IMR-90 (cell line): ENCODE results near the gene GABRG1. TPM values are rescaled to one million over a fixed set of nuclear protein-coding genes. Genes with fewer than 3 reads are reported as not detected.

Source experiments
- ATAC-seq: fragments of 200-7000 bp; cut with Tn5 transposase; 2 replicates; pipeline ENCODE4 v1.9.1; 2020; ENCODE audit warnings: low read depth, mild to moderate bottlenecking, moderate library complexity
- BruUV-seq: library from RNA; stranded (reverse); fragments of 400-500 nt; replicated peaks from 2 replicates; lab custom pipeline; 2021; lab: Mats Ljungman, UMichigan
- CTCF ChIA-PET: fragments of 300-600 bp; formaldehyde crosslinking; extraction: SDS; loops from one replicate; lab custom pipeline; 2021; ENCODE audit warnings: antibody characterized with exemption; lab: Yijun Ruan, JAX
- POLR2A ChIA-PET: fragments of 300-600 bp; sonication (Branson Sonifier 250); formaldehyde crosslinking; loops from one replicate; lab custom pipeline; 2022; ENCODE audit warnings: antibody characterized with exemption; ENCODE audit not compliant: unreplicated experiment; lab: Charles Lee
- DNase-seq: peaks from one replicate; pipeline ENCODE4 v3.0.0; 2013
- H2AFZ ChIP-seq: replicated peaks from 2 replicates; pipeline ENCODE3; 2013; ENCODE audit warnings: low read length, mild to moderate bottlenecking; ENCODE audit not compliant: poor library complexity
- H2AK5ac ChIP-seq: 2 replicates; pipeline ENCODE4 v1.6.1; 2013; ENCODE audit warnings: low read depth, low read length, inconsistent platforms
- H2AK9ac ChIP-seq: replicated peaks from 2 replicates; pipeline ENCODE3; 2013; ENCODE audit warnings: mild to moderate bottlenecking, low read depth, low read length, moderate library complexity; ENCODE audit not compliant: poor library complexity
- H2BK120ac ChIP-seq: 2 replicates; pipeline ENCODE4 v1.6.1; 2013; ENCODE audit warnings: low read depth, low read length, inconsistent platforms
- H2BK15ac ChIP-seq: 3 replicates; pipeline ENCODE4 v1.6.1; 2013; ENCODE audit warnings: low read depth, low read length, inconsistent platforms
- H2BK20ac ChIP-seq: 2 replicates; pipeline ENCODE4 v1.6.1; 2013; ENCODE audit warnings: low read depth, mild to moderate bottlenecking, inconsistent platforms, low read length, moderate library complexity
- H2BK5ac ChIP-seq: 2 replicates; pipeline ENCODE4 v1.6.1; 2013; ENCODE audit warnings: mild to moderate bottlenecking, low read depth, low read length, inconsistent platforms; ENCODE audit not compliant: poor library complexity, severe bottlenecking
- H3K14ac ChIP-seq: replicated peaks from 2 replicates; pipeline ENCODE4 v1.6.1; 2013; ENCODE audit warnings: low read depth, low read length, inconsistent platforms
- H3K18ac ChIP-seq: 2 replicates; pipeline ENCODE4 v1.6.1; 2013; ENCODE audit warnings: low read depth, low read length, control low read depth
- H3K23ac ChIP-seq: 2 replicates; pipeline ENCODE4 v1.6.1; 2013; ENCODE audit warnings: low read depth, low read length, inconsistent platforms
- H3K27ac ChIP-seq: 2 replicates; pipeline ENCODE4 v1.5.1; 2013; ENCODE audit warnings: mild to moderate bottlenecking, control low read depth, low read length; ENCODE audit not compliant: insufficient read depth
- H3K27me3 ChIP-seq: 2 replicates; pipeline ENCODE4 v1.6.1; 2013; ENCODE audit warnings: low read length; ENCODE audit not compliant: control insufficient read depth, insufficient read depth
- H3K36me3 ChIP-seq: 2 replicates; pipeline ENCODE4 v1.6.1; 2013; ENCODE audit warnings: low read length, mixed read lengths; ENCODE audit not compliant: control insufficient read depth, insufficient read depth
- H3K4ac ChIP-seq: 2 replicates; pipeline ENCODE4 v1.6.1; 2013; ENCODE audit warnings: low read depth, low read length, inconsistent platforms
- H3K4me1 ChIP-seq: 2 replicates; pipeline ENCODE4 v1.6.1; 2013; ENCODE audit warnings: low read length, mixed read lengths; ENCODE audit not compliant: control insufficient read depth, insufficient read depth
- H3K4me2 ChIP-seq: 2 replicates; pipeline ENCODE4 v1.6.1; 2013; ENCODE audit warnings: low read depth, mild to moderate bottlenecking, control low read depth, low read length, moderate library complexity
- H3K4me3 ChIP-seq: 2 replicates; pipeline ENCODE4 v1.5.1; 2013; ENCODE audit warnings: low read depth, mild to moderate bottlenecking, control low read depth, low read length, moderate library complexity; ENCODE audit not compliant: insufficient read depth
- H3K56ac ChIP-seq: 2 replicates; pipeline ENCODE4 v1.6.1; 2013; ENCODE audit warnings: low read length, inconsistent platforms; ENCODE audit not compliant: insufficient read depth; ENCODE audit errors: extremely low read depth
- H3K79me1 ChIP-seq, 2 experiments: 2 replicates each; pipeline ENCODE4 v1.6.1; 2013; ENCODE audit warnings: low read length in 2 of 2, inconsistent platforms in 1 of 2, low read depth in 1 of 2
- H3K9ac ChIP-seq: 2 replicates; pipeline ENCODE4 v1.6.1; 2013; ENCODE audit warnings: low read depth, low read length, control low read depth
- H3K9me1 ChIP-seq: 2 replicates; pipeline ENCODE4 v1.6.1; 2013; ENCODE audit warnings: low read length, inconsistent platforms; ENCODE audit not compliant: insufficient read depth
- H3K9me3 ChIP-seq: 2 replicates; pipeline ENCODE4 v1.6.1; 2013; ENCODE audit warnings: low read length; ENCODE audit not compliant: control insufficient read depth, insufficient read depth
- H4K20me1 ChIP-seq: 2 replicates; pipeline ENCODE4 v1.6.1; 2013; ENCODE audit warnings: low read length, inconsistent platforms; ENCODE audit not compliant: insufficient read depth
- H4K5ac ChIP-seq: 2 replicates; pipeline ENCODE4 v1.6.1; 2013; ENCODE audit warnings: mild to moderate bottlenecking, low read depth, low read length, control low read depth
- H4K8ac ChIP-seq, 2 experiments: 2 replicates each; pipeline ENCODE4 v1.6.1; 2013; ENCODE audit warnings: low read depth in 2 of 2, low read length in 2 of 2, control low read depth in 1 of 2, inconsistent platforms in 1 of 2
- H4K91ac ChIP-seq: 2 replicates; pipeline ENCODE4 v1.6.1; 2013; ENCODE audit warnings: low read depth, low read length, inconsistent platforms; ENCODE audit not compliant: insufficient read depth
- CHD1 ChIP-seq: IDR thresholded peaks from 2 replicates; pipeline ENCODE4 v1.6.1; 2012; ENCODE audit warnings: low read depth, low read length, improper control_type of control experiment
- MXI1 ChIP-seq: IDR thresholded peaks from 2 replicates; pipeline ENCODE4 v1.6.1; 2012; ENCODE audit warnings: low read depth, mild to moderate bottlenecking, low read length, moderate library complexity, borderline replicate concordance
- NFE2L2 ChIP-seq: fragments of 150-350 bp; IDR thresholded peaks from 2 replicates; pipeline ENCODE4 v1.6.1; 2016; ENCODE audit warnings: low read depth, mild to moderate bottlenecking, low read length
- RFX5 ChIP-seq: IDR thresholded peaks from 2 replicates; pipeline ENCODE4 v1.8.0; 2012; ENCODE audit warnings: low read depth, mild to moderate bottlenecking, low read length, moderate library complexity
- SMC3 ChIP-seq: fragments of 150-350 bp; IDR thresholded peaks from 2 replicates; pipeline ENCODE4 v1.6.1; 2016; ENCODE audit warnings: low read depth, mild to moderate bottlenecking, antibody characterized with exemption, low read length, moderate library complexity
- WGBS, 2 experiments: methylation state at CpG; one replicate each; pipeline versions ENCODE4 v1.1.5 to v1.1.7; 2013; ENCODE audit warnings: missing lambda C conversion rate in 2 of 2; ENCODE audit not compliant: insufficient read length in 1 of 2; ENCODE audit errors: extremely low coverage in 2 of 2; 5-methylcytosine and 5-hydroxymethylcytosine counted together
- dilution Hi-C: fragments of 300-500 bp; cut with HindIII; formaldehyde crosslinking; loops from one replicate; pipeline ENCODE4 v1.14.3; 2018; ENCODE audit warnings: low sequenced_read_pairs; ENCODE audit not compliant: unreplicated experiment
- in situ Hi-C: fragments of 300-500 bp; cut with MboI; formaldehyde crosslinking; loops from 3 replicates; pipeline ENCODE4 v1.14.3; 2019; ENCODE audit warnings: low sequenced_read_pairs, inconsistent platforms, mixed read lengths
- intact Hi-C: fragments of 100-400 bp; cut with micrococcal nuclease; formaldehyde crosslinking; loops from 2 replicates; pipeline ENCODE4 v1.10.0; 2022
- polyA plus RNA-seq, 3 experiments: library from polyadenylated mRNA; depleted of rRNA; stranded (reverse); fragments of >200 nt; gene quantifications; 2 replicates each; pipeline ENCODE4 v1.2.3, GENCODE V29; 2012; ENCODE audit warnings: low replicate concordance in 1 of 3
- total RNA-seq: library from RNA; depleted of rRNA; stranded (reverse); fragments of >200 nt; gene quantifications from 2 replicates; pipeline ENCODE4 v1.2.3, GENCODE V29; 2012

Gene GABRG1
- total and polyA plus RNA-seq, 2 of the 4 experiments (the other 2 are of a cell fraction): not detected

DNA sequence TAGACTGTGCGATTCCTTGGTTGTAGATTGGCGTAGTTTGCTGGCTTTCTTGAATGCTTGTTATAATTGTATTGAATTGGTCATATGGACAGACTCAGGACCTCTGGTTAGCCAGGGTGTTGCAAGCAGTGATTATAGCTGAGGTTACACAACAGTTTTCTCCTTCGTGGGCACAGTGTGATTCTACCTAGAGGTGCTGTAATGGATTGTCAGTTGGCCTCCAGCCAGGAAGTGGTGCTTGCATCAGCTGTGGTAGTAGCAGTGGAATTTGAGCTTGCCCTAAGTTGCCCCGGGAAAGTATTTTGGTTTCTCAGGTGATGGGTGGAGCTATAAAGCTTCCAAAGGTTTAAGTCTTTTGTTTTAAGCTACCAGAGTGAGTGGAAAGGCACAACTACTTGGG is 23.1 kb upstream of the GABRG1 start:
- intact Hi-C loops (no loop called here), dilution Hi-C loops (no loop called here), in situ Hi-C loops (no loop called here)
- H3K4me2 ChIP-seq: no peak overlapping the region
- no peaks in the 10 kb centered on the region for H3K4me1 ChIP-seq
- H2BK5ac ChIP-seq: no peak overlapping the region
- H3K27ac ChIP-seq: no peak overlapping the region
- no peak overlapping the region for H2BK15ac ChIP-seq
- H2AFZ ChIP-seq: no peak overlapping the region
- H4K5ac ChIP-seq: no peak overlapping the region
- no peak overlapping the region for H3K23ac ChIP-seq
- ChIA-PET CTCF (no interaction called here), POLR2A (no interaction called here)
- no peaks in the 10 kb centered on the region for H3K79me1 ChIP-seq
- H3K9ac ChIP-seq: no peak overlapping the region
- peaks cover 11% of the 10 kb centered on the region; the same call in 1 of the 2 replicates for H3K9me3 ChIP-seq
- no peaks in the 10 kb centered on the region for H3K36me3 ChIP-seq
- H2BK120ac ChIP-seq: no peak overlapping the region
- no peak overlapping the region for H3K14ac ChIP-seq
- no peak overlapping the region for H2BK20ac ChIP-seq
- H3K4ac ChIP-seq: no peak overlapping the region
- no peak overlapping the region for H3K18ac ChIP-seq
- WGBS, 2 experiments: 21% methylated on average over 2 of the region's 4 CpGs; no CpG with 5 or more reads in 1 of the 2 experiments
- no peak overlapping the region for H3K4me3 ChIP-seq
- H2AK5ac ChIP-seq: no peak overlapping the region
- H3K56ac ChIP-seq: no peak overlapping the region
- no peaks in the 10 kb centered on the region for H3K9me1 ChIP-seq
- no peak overlapping the region for H4K91ac ChIP-seq
- ATAC-seq (no peak), DNase-seq (no peak)
- no TSS peak for BruUV-seq
- H4K8ac ChIP-seq: no peak overlapping the region
- TF ChIP-seq MXI1 (no peak), NFE2L2 (no peak), RFX5 (no peak), SMC3 (no peak), CHD1 (no peak)
- no peaks in the 10 kb centered on the region for H4K20me1 ChIP-seq
- no peaks in the 10 kb centered on the region for H3K27me3 ChIP-seq
- no peak overlapping the region for H2AK9ac ChIP-seq
